Lung (tissue), 12 donors: ENCODE measurements around the gene GP1BA. TPM values are rescaled to one million over a fixed set of nuclear protein-coding genes. Genes with fewer than 3 reads are reported as not detected.

Source experiments
- ATAC-seq: fragments of 200-7000 bp; cut with Tn5 transposase; one replicate; pipeline ENCODE4 v1.9.1; 2020; ENCODE audit warnings: moderate number of reproducible peaks; ENCODE audit not compliant: insufficient read depth, low FRiP score
- DNase-seq, 3 donors: peaks; one replicate each; pipeline ENCODE4 v3.0.0-alpha.2; 2013 to 2017
- H3K27ac ChIP-seq, 2 donors: one replicate each; pipeline ENCODE4 v1.5.1; 2013; ENCODE audit warnings: mild to moderate bottlenecking in 2 of 2, moderate library complexity in 2 of 2, control low read depth in 1 of 2, inconsistent platforms in 1 of 2, low read depth in 1 of 2, low read length in 1 of 2
- H3K27me3 ChIP-seq, 3 donors: one replicate each; pipeline ENCODE4 v1.5.1; 2013; ENCODE audit warnings: low read length in 2 of 3; ENCODE audit not compliant: control insufficient read depth in 3 of 3, insufficient read depth in 3 of 3
- H3K36me3 ChIP-seq, 4 donors: one replicate each; pipeline ENCODE4 v1.5.1; 2013; ENCODE audit warnings: low read length in 4 of 4, mild to moderate bottlenecking in 1 of 4, moderate library complexity in 1 of 4; ENCODE audit not compliant: control insufficient read depth in 4 of 4, insufficient read depth in 4 of 4
- H3K4me1 ChIP-seq, 5 donors: one replicate each; pipeline ENCODE4 v1.5.1; 2013; ENCODE audit warnings: low read length in 5 of 5, mild to moderate bottlenecking in 2 of 5, moderate library complexity in 1 of 5; ENCODE audit not compliant: control insufficient read depth in 5 of 5, insufficient read depth in 5 of 5
- H3K4me3 ChIP-seq: one replicate; pipeline ENCODE4 v1.5.1; 2013; ENCODE audit warnings: mild to moderate bottlenecking, control low read depth, moderate library complexity
- H3K9ac ChIP-seq, 2 donors: one replicate each; pipeline ENCODE4 v1.5.1; 2013; ENCODE audit warnings: low read length in 2 of 2, control low read depth in 1 of 2; ENCODE audit not compliant: insufficient read depth in 1 of 2
- H3K9me3 ChIP-seq, 4 donors: one replicate each; pipeline ENCODE4 v1.5.1; 2013; ENCODE audit warnings: low read length in 3 of 4, mild to moderate bottlenecking in 1 of 4, moderate library complexity in 1 of 4; ENCODE audit not compliant: control insufficient read depth in 4 of 4, insufficient read depth in 3 of 4
- WGBS, 2 donors: extraction: QIAGEN DNeasy Blood & Tissue Kit; methylation state at CpG; one replicate each; pipeline ENCODE4 v1.1.7; 2013; 5-methylcytosine and 5-hydroxymethylcytosine counted together
- polyA plus RNA-seq, 2 donors: library from polyadenylated mRNA; stranded (reverse); fragments of 200-250 nt; gene quantifications; one replicate each; pipeline ENCODE4 v1.2.1, GENCODE V29; 2013
- total RNA-seq, 2 donors: library from RNA; depleted of rRNA in 1 of 2; stranded (reverse); fragments of >200 nt in 1 of 2; gene quantifications; one replicate each; pipeline ENCODE4 v1.2.1, GENCODE V29; 2014 to 2021
- TF ChIP-seq, protein P1 (sequence below): IDR thresholded peaks from 2 replicates; pipeline ENCODE4 v1.5.1; 2012; ENCODE audit warnings: mild to moderate bottlenecking; ENCODE audit errors: control extremely low read depth, extremely low read depth
- donor health status: control.
- donor health status: control.
- donor health status: Bipolar disorder and iron deficiency.
- donor health status: healthy.
- donor health status: DM: yes; HTN: yes; CAD: no.

GP1BA gene
- total and polyA plus RNA-seq, 4 donors = 0.18 to 1.4 (median 0.60) TPM

GRCh38 chr17:4895657-4896331, 36.3 kb upstream of the GP1BA start:
- peaks cover 0 to 9% (median 5%) of the 10 kb centered on the region in 5 donors for H3K4me1 ChIP-seq
- H3K9ac ChIP-seq = no peak overlapping the region
- no peak for DNase-seq
- peaks cover 0 to 66% (median 32%) of the 10 kb centered on the region in 4 donors for H3K36me3 ChIP-seq
- WGBS, 2 donors = 79 to 80% methylated on average over 27 of the region's 27 CpGs
- TF ChIP-seq, protein P1, sequence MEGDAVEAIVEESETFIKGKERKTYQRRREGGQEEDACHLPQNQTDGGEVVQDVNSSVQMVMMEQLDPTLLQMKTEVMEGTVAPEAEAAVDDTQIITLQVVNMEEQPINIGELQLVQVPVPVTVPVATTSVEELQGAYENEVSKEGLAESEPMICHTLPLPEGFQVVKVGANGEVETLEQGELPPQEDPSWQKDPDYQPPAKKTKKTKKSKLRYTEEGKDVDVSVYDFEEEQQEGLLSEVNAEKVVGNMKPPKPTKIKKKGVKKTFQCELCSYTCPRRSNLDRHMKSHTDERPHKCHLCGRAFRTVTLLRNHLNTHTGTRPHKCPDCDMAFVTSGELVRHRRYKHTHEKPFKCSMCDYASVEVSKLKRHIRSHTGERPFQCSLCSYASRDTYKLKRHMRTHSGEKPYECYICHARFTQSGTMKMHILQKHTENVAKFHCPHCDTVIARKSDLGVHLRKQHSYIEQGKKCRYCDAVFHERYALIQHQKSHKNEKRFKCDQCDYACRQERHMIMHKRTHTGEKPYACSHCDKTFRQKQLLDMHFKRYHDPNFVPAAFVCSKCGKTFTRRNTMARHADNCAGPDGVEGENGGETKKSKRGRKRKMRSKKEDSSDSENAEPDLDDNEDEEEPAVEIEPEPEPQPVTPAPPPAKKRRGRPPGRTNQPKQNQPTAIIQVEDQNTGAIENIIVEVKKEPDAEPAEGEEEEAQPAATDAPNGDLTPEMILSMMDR = no peak
- no peak for ATAC-seq
- H3K27ac ChIP-seq = no peak overlapping the region
- H3K27me3 ChIP-seq = peaks cover 0 to 25% (median 10%) of the 10 kb centered on the region in 3 donors
- no peak overlapping the region for H3K4me3 ChIP-seq
- no peaks in the 10 kb centered on the region for H3K9me3 ChIP-seq

DNA sequence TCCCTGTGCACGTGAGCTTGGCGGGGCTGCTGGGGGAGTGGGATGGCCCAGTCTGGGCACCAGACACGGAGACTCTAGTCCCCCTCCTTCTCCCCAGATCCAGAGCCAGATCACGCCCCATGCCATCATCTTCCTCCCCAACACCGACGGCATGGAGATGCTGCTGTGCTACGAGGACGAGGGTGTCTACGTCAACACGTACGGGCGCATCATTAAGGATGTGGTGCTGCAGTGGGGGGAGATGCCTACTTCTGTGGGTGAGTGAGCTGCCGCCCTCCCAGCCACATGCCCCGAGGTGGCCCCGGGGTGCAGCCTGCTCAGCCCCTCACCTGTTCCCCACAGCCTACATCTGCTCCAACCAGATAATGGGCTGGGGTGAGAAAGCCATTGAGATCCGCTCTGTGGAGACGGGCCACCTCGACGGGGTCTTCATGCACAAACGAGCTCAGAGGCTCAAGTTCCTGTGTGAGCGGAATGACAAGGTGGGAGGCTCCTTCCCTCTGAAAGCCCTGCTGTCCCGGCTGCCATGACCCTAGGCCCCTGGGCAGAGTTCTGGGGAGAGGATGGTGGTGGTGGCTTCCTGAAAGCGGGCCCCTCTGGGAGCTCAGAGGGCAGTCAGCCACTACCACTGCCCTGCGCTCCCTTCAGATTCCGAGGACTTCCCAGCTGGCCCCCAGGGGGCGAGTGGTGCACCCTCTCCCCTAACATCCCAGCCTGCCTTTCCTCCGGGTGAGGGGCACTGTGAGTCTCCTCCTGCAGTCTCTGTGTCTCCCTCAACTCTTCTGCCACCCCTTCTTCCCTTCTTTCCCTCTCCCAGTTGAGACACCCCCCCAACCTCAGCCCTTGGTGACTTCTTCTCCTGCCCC, 35.5 kb upstream of the GP1BA start:
- H3K9ac ChIP-seq = no peak overlapping the region
- peaks cover 0 to 58% (median 27%) of the 10 kb centered on the region in 4 donors for H3K36me3 ChIP-seq
- TF ChIP-seq, protein P1 = no peak
- H3K27ac ChIP-seq = no peak overlapping the region
- peaks cover 0 to 32% (median 10%) of the 10 kb centered on the region in 3 donors for H3K27me3 ChIP-seq
- H3K9me3 ChIP-seq = no peaks in the 10 kb centered on the region
- H3K4me3 ChIP-seq = no peak overlapping the region
- peaks cover 0 to 9% (median 5%) of the 10 kb centered on the region in 5 donors for H3K4me1 ChIP-seq
- no peak for ATAC-seq
- DNase-seq = no peak
- 92 to 94% methylated on average over 26 to 27 of the region's 27 CpGs for WGBS, 2 donors

DNA sequence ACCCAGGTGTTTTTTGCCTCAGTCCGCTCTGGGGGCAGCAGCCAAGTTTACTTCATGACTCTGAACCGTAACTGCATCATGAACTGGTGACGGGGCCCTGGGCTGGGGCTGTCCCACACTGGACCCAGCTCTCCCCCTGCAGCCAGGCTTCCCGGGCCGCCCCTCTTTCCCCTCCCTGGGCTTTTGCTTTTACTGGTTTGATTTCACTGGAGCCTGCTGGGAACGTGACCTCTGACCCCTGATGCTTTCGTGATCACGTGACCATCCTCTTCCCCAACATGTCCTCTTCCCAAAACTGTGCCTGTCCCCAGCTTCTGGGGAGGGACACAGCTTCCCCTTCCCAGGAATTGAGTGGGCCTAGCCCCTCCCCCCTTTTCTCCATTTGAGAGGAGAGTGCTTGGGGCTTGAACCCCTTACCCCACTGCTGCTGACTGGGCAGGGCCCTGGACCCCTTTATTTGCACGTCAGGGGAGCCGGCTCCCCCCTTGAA, 34.8 kb upstream of the GP1BA start:
- TF ChIP-seq, protein P1 = no peak
- H3K9me3 ChIP-seq = no peaks in the 10 kb centered on the region
- H3K4me3 ChIP-seq = no peak overlapping the region
- 81 to 87% methylated on average over 10 of the region's 10 CpGs for WGBS, 2 donors
- H3K36me3 ChIP-seq = peaks cover 0 to 52% (median 22%) of the 10 kb centered on the region in 4 donors
- H3K27me3 ChIP-seq = peaks cover 0 to 37% (median 10%) of the 10 kb centered on the region in 3 donors
- H3K4me1 ChIP-seq = peaks cover 0 to 13% (median 9%) of the 10 kb centered on the region in 5 donors
- DNase-seq (no peak), ATAC-seq (no peak)
- no peak overlapping the region for H3K9ac ChIP-seq
- no peak overlapping the region for H3K27ac ChIP-seq
